COR-L47 (cell line): ENCODE results near the gene FNDC10.
A peak's percentile ranks its signal among the peaks of the same experiment; 100 is the strongest.
"Not testable (repeated sequence)": the region's sequence is repeated elsewhere in the genome, so short reads cannot be mapped to it uniquely, and the experiment has no call there.

Experiments used
- DNase-seq: peaks from one replicate; lab custom pipeline; 2025; lab: John Stamatoyannopoulos, UW

The FNDC10 gene

GRCh38 chr1:1599030-1599934 lies 653 bp downstream of the FNDC10 start:
- peak; percentile 49 for DNase-seq

DNA sequence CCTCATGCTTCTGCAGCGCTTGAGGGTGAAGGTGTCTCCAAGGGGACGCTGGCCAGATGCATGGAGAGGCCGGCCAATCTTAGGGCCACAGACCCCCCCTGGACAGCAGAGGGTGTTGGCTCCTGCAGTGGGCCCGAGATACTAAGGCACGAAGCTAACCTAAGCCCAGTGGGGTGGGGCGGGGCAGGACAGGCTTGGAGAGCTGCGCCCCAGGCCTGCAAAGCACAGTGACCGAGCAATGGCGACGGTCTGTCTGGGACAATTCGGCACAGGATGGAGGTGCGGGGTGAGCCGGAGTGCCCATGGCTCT lies 1.3 kb downstream of the FNDC10 start:
- DNase-seq = no peak

- no peak for DNase-seq
Measured at GRCh38 chr1:1598051-1598719, 1.8 kb downstream of the FNDC10 start.

GRCh38 chr1:1597275-1597930 lies 2.5 kb downstream of the FNDC10 start:
- no peak for DNase-seq

DNA sequence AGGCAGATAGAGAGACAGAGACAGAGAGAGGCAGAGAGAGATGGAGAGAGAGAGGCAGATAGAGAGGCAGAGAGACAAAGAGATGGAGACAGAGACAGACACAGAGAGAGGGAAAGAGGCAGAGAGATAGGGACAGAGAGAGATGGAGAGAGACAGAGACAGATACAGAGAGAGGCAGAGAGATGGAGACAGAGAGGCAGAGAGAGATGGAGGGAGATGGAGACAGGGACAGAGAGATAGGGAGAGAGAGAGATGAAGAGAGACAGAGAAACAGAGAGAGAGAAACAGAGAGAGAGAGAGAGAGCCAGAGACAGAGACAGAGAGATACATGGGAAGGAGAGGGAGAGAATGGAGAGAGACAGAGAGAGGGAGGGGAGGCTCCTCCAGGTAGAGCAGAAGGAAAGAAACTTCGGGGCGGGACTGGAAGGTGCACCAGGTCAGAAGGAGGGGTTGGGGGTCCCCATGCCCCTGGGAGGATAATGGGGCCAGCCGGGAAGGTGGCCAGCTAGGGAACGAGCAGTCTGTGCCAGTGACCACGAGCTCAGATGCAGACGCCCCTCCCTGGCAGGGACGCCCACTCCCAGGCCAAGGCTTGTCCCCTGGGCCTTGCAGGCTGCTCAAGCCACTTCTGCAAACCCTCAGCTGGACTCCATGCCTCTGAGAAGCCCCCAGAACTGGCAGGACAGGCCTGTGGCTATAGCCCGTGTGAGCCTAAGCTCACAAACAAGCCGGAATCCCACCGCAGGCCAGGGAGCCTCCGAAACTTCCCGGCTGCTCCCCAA lies 3.3 kb downstream of the FNDC10 start:
- no peak for DNase-seq

DNA sequence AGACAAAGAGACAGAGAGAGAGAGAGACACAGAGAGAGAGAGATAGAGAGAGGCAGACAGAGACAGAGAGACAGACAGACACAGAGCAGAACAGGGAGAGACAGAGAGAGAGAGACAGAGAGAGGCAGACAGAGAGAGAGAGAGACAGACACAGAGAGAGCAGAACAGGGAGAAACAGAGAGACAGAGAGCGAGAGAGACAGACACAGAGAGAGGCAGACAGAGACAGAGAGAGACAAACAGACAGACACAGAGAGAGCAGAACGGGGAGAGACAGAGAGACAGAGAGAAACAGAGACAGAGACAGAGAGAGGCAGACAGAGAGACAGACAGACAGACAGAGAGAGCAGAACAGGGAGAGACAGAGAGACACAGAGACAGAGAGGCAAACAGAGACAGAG lies 4.6 kb downstream of the FNDC10 start:
- DNase-seq = not testable (repeated sequence)

DNA sequence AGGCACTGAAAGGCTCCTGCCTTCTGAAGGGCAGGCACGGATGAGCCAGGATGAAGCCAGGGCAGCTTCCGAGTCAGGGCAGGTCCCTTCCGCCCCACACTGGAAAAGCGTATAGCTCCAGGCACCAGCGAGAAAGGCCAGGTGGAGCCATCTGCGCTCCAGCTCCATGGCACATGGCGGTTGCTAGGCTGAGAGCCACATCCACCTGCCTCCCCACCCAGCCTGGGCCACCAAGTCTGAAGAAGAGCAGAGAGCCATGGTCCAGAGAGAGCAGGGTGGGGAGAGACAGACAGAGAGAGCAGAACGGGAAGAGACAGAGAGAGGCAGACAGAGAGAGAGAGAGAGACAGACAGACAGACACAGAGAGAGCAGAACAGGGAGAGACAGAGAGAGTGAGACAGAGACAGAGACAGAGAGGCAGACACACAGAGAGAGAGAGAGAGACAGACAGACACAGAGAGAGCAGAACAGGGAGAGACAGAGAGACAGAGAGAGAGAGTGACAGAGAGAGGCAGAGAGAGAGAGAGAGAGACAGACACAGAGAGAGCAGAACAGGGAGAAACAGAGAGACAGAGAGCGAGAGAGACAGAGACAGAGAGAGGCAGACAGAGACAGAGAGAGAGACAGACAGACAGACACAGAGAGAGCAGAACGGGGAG lies 5.2 kb downstream of the FNDC10 start:
- DNase-seq = no peak

GRCh38 chr1:1593834-1594601 lies 5.9 kb downstream of the FNDC10 start:
- DNase-seq = no peak

DNA sequence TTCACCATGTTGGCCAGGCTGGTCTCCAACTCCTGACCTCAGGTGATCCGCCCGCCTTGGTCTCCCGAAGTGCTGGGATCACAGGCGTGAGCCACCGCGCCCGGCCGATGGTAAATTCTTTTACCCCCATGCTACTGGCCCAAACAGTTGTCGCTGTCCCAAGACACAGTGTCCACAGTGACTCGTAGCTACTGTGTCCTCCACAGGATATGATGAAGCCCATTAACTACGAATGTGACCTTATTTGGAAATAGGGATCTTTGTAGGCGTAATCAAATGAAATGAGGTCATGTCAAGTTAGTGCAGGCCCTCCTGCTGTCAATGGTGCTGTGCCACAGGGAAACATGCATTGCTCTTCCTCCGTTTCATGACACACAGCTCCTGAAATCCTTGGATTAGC lies 8.5 kb downstream of the FNDC10 start:
- no peak for DNase-seq

DNA sequence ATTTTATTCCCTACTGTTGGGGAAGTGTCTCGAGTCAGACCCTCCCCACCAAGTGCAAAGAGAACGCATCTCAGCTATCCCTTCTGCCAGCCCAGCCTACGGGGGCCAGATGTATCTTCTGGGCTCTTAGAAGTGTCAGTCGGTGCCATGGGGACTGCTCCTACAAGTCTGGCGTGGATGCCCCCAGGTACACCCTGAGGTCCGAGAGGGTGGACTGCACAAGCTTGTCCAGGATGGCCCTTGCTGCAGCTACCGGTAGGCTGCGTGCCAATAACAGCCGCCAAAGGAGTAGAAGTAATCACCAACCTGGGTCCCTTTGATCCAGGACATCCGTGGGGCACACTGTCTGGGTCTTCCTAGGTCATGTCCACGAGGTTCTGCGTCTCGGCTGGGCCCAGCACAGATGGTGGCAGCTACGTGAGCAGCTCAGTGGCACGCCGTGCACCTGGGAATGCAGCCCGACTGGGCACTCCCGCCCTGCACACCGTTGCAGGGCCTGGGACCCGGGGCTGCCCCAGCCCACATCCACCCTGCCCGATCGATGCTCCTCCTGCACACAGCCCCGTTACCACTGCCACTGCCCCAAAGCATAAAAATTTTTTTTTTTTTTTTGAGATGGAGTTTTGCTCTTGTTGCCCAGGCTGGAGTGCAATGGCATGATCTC lies 16.5 kb downstream of the FNDC10 start:
- DNase-seq = no peak

DNA sequence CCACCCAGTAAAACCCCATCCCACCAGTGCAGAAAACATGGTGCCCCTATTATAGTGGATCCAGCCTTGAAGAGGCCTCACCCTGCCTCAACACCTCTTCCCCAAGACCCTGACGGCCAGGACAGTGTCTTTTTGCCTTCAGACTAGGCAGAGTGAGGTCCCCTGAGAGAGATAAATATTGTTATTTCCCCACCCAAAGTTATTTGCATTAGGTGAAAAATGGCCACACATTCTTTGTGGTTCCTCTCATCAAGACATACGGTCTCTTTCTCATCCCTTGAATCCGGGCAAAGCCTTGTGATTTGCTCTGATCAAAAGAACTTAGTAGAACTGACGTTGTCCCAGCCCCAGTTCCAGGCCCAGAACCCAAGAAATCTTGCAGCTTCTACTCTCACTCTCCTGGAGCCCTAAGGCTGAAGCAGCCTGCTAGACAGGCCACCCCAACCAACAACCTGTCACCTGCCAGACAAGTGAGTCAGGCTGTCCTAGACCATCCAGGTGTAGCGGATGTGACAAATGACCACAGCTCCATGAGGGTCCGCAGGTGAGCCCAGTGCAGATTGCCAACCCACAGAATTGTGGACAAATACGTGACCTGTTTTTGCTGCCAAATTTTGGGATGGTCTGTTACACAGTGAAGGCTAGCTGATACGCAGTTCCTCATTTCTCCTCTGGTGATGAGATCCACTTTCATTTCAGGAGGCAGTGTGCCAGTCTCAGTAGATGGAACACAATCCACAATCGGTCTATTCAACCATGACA lies 17.2 kb downstream of the FNDC10 start:
- no peak for DNase-seq

GRCh38 chr1:1578371-1578940 lies 21.5 kb downstream of the FNDC10 start:
- DNase-seq = no peak

- DNase-seq = no peak
Measured at GRCh38 chr1:1577367-1578011, 22.4 kb downstream of the FNDC10 start.

DNA sequence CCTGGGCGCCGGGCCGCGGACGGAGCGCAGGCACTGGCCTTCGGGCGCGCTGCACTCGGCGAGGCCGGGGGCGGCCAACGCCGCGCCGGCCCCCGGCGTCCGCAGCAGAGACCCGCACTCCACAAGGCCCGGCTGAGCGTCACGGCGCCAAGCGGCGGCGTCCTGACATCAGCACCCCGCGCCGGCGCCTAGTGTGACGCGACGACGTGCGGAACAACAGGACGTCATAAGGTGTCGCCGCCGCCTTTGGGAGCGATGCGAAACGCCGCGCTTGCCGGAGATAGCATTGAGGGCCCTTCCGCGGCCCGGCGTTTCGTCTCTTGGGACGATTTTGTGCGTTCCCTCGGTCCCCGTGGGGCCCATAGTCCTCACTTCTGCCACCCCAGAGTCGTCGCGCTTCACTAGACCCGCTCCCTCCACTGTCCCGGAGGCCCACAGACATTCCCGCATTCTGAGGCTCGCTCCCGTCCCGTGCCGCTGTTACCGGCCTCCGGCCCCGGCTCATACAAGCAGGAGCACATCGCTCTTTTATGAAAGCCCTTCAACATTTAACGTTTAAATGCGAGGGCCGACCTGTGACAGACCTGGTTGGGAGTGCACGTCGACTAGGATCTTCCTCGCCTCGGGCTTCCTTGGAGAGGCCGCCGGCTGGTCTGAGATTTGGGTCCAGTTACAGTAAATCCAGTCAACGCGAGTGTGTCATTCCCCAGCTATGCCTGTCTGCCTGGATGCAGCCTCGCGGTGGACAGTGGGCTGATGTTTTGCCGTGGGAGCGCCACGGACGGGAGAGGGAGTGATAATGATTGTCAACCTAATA lies 25.0 kb downstream of the FNDC10 start, which contains the start of gene SSU72:
SSU72 (minus strand) TSS at position 143 of the 817 bp plus-strand sequence. CDS start 306 bp downstream, outside the sequence.
- DNase-seq = peak; percentile 91

- DNase-seq = peak; percentile 55
Measured at GRCh38 chr1:1573843-1574720, 25.9 kb downstream of the FNDC10 start.

- DNase-seq = no peak
Measured at GRCh38 chr1:1569341-1569740, 30.6 kb downstream of the FNDC10 start.

GRCh38 chr1:1567891-1568291 lies 32.0 kb downstream of the FNDC10 start:
- DNase-seq = no peak
